ENCODE results near the gene POLE3. TPM values are rescaled to one million over a fixed set of nuclear protein-coding genes. Genes with fewer than 3 reads are reported as not detected.
A peak's percentile ranks its signal among the peaks of the same experiment; 100 is the strongest.
"Not testable (repeated sequence)": the region's sequence is repeated elsewhere in the genome, so short reads cannot be mapped to it uniquely, and the experiment has no call there.

The POLE3 gene
- 57.2 and 61.5 TPM in 2 replicates for total RNA-seq

GRCh38 chr9:113410207-113410864 is at the start of gene POLE3, which contains the start of gene C9orf43:
TSS of gene POLE3 (minus strand) at chr9:113410675. CDS start at chr9:113410293, 382 bp downstream.
TSS of gene C9orf43 (plus strand) at chr9:113410747. CDS start at chr9:113413494, 2,747 bp downstream.
- peak; percentile 98 for DNase-seq

GRCh38 chr9:113456235-113456634 is 45.8 kb upstream of the POLE3 start:
- no peak for DNase-seq

GRCh38 chr9:113454914-113455761 is 44.7 kb upstream of the POLE3 start:
- DNase-seq: peak; percentile 95

- DNase-seq: no peak
Measured at GRCh38 chr9:113452113-113452605, 41.7 kb upstream of the POLE3 start.

- DNase-seq: no peak
Measured at GRCh38 chr9:113449376-113449775, 38.9 kb upstream of the POLE3 start.

GRCh38 chr9:113446323-113446740 is 35.9 kb upstream of the POLE3 start:
- DNase-seq: peak; percentile 83

GRCh38 chr9:113444736-113445135 is 34.3 kb upstream of the POLE3 start:
- no peak for DNase-seq

GRCh38 chr9:113437716-113438115 is 27.2 kb upstream of the POLE3 start:
- DNase-seq: not testable (repeated sequence)

- no peak for DNase-seq
Measured at GRCh38 chr9:113436728-113437515, 26.4 kb upstream of the POLE3 start.

- DNase-seq: peak; percentile 84
Measured at GRCh38 chr9:113431191-113431590, 20.7 kb upstream of the POLE3 start.

- DNase-seq: no peak
Measured at GRCh38 chr9:113428062-113428615, 17.7 kb upstream of the POLE3 start.

- no peak for DNase-seq
Measured at GRCh38 chr9:113427629-113428028, 17.2 kb upstream of the POLE3 start.

GRCh38 chr9:113426701-113427100 is 16.2 kb upstream of the POLE3 start:
- DNase-seq: no peak

GRCh38 chr9:113425072-113425471 is 14.6 kb upstream of the POLE3 start:
- peak; percentile 32 for DNase-seq

GRCh38 chr9:113421726-113422125 is 11.3 kb upstream of the POLE3 start:
- DNase-seq: no peak

GRCh38 chr9:113417370-113417769 is 6.9 kb upstream of the POLE3 start:
- no peak for DNase-seq

- peak; percentile 24 for DNase-seq
Measured at GRCh38 chr9:113416149-113416721, 5.8 kb upstream of the POLE3 start.

GRCh38 chr9:113409883-113410206 is 630 bp downstream of the POLE3 start:
- DNase-seq: no peak

GRCh38 chr9:113409481-113409880 is 994 bp downstream of the POLE3 start:
- peak; percentile 13 for DNase-seq

- peak; percentile 87 for DNase-seq
Measured at GRCh38 chr9:113406873-113407511, 3.5 kb downstream of the POLE3 start.

GRCh38 chr9:113406353-113406752 is 4.1 kb downstream of the POLE3 start:
- DNase-seq: not testable (repeated sequence)

GRCh38 chr9:113403646-113404045 is 6.8 kb downstream of the POLE3 start:
- DNase-seq: no peak

All from dermis blood vessel endothelial cell (primary cell).